T-helper 1 cell treated with Interleukin-12 subunit alpha and Interleukin-12 subunit beta and Interleukin-4 antibody, amounts not matched to agents 30 μg/mL and 1 μg/mL, for 36 hours (primary cell): ENCODE results near the gene MYH9.
"Not testable (repeated sequence)": the region's sequence is repeated elsewhere in the genome, so short reads cannot be mapped to it uniquely, and the experiment has no call there.

ENCODE experiments used
- H3K27ac Mint-ChIP-seq: one replicate; pipeline ENCODE4 v1.8.0; 2021; ENCODE audit warnings: mild to moderate bottlenecking, mixed read lengths
- H3K27me3 Mint-ChIP-seq: one replicate; pipeline ENCODE4 v1.8.0; 2021; ENCODE audit warnings: low read depth, mixed read lengths
- H3K36me3 Mint-ChIP-seq: one replicate; pipeline ENCODE4 v1.8.0; 2021; ENCODE audit warnings: low read depth, mixed read lengths
- H3K4me1 Mint-ChIP-seq: one replicate; pipeline ENCODE4 v1.8.0; 2021; ENCODE audit warnings: low read depth, mixed read lengths
- H3K4me3 Mint-ChIP-seq: one replicate; pipeline ENCODE4 v1.8.0; 2021; ENCODE audit warnings: mild to moderate bottlenecking, moderate library complexity, mixed read lengths
- H3K9me3 Mint-ChIP-seq: one replicate; pipeline ENCODE4 v1.8.0; 2021; ENCODE audit warnings: mixed read lengths

The MYH9 gene

DNA sequence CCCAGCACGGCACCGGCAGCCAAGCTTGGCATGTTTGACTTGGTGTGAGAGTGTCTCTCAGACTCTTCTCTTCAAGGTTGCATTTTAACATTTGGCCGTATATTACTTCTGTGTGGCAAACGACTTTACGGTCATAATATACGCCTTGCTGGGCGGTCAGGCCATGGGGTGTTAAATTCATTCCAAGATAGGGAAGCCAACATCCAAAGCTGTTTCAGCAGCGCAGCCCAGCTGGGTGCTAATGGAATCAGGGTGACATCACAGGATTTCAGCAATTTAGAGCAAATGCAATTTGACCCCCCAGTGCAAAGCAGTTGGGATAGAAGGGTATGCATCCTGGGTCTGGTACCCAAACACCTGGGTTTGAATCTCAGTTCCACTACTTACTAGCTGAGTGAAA lies 16.7 kb upstream of the MYH9 start:
- no peaks in the 10 kb centered on the region for H3K27me3 Mint-ChIP-seq
- peak overlapping the region; percentile 94 for H3K27ac Mint-ChIP-seq
- H3K36me3 Mint-ChIP-seq, result no peaks in the 10 kb centered on the region
- H3K9me3 Mint-ChIP-seq, result no peaks in the 10 kb centered on the region
- peaks cover 26% of the 10 kb centered on the region for H3K4me1 Mint-ChIP-seq
- H3K4me3 Mint-ChIP-seq, result no peak overlapping the region

DNA sequence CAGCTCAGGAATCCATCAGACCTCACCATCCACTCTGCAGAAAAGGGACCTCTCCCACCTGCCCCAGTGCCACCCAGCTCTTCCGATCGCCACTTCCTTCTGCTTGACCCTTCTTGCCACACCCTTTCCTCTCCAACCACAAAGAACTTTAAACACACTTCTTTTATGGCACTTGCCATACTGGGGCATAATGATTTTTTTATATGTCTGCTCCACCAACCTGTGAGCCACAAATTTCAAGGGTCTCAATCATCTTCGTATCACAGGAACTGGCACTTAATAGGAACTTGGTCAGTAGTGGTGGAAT lies 11.7 kb upstream of the MYH9 start:
- Mint-ChIP-seq H3K27me3 (no peaks in the 10 kb centered on the region), H3K4me1 (peaks cover 25% of the 10 kb centered on the region), H3K27ac (no peak overlapping the region), H3K36me3 (no peaks in the 10 kb centered on the region), H3K4me3 (no peak overlapping the region), H3K9me3 (no peaks in the 10 kb centered on the region)

DNA sequence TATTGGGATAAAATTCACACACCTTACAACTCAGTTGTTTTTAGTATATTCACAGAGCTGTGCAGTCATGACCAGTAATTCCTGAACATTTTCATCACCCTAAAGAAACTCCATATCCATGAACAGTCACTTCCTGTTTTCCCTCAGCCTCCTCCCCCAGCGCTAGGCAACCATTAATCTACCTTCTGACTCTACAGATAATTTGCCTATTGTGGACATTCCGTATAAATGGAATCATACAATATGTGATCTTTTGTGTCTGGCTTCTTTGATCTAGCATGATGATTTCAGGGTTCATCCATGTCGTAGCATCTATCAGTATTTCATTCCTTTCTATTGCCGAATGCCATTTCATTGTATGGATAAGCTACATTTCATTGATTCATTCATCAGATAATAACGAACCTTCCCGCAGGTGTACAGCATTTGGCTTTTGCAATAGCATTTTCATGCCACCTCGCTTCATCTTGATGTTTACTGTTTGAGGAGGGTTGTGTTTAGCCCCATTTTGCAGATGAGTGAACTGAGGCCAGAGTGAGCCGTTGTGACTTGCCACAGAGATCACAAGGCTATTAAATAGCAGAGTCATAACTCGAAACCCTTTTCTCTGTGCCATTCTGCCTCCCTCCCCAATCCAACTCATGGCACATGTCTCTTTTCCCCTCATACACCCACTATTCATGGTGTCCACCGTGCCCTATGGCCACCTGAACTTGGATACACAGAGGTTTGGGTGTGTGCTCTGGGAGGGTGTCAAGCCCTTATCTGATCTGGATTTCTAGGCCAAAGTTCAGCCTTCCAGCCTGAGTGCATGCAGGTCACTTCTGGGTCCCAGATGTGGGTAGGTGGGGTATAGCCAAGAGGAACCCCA lies 11.1 kb upstream of the MYH9 start:
- H3K27me3 Mint-ChIP-seq, result no peaks in the 10 kb centered on the region
- H3K4me1 Mint-ChIP-seq, result peaks cover 25% of the 10 kb centered on the region
- no peaks in the 10 kb centered on the region for H3K9me3 Mint-ChIP-seq
- no peak overlapping the region for H3K4me3 Mint-ChIP-seq
- peak overlapping the region; percentile 1 for H3K27ac Mint-ChIP-seq
- no peaks in the 10 kb centered on the region for H3K36me3 Mint-ChIP-seq

DNA sequence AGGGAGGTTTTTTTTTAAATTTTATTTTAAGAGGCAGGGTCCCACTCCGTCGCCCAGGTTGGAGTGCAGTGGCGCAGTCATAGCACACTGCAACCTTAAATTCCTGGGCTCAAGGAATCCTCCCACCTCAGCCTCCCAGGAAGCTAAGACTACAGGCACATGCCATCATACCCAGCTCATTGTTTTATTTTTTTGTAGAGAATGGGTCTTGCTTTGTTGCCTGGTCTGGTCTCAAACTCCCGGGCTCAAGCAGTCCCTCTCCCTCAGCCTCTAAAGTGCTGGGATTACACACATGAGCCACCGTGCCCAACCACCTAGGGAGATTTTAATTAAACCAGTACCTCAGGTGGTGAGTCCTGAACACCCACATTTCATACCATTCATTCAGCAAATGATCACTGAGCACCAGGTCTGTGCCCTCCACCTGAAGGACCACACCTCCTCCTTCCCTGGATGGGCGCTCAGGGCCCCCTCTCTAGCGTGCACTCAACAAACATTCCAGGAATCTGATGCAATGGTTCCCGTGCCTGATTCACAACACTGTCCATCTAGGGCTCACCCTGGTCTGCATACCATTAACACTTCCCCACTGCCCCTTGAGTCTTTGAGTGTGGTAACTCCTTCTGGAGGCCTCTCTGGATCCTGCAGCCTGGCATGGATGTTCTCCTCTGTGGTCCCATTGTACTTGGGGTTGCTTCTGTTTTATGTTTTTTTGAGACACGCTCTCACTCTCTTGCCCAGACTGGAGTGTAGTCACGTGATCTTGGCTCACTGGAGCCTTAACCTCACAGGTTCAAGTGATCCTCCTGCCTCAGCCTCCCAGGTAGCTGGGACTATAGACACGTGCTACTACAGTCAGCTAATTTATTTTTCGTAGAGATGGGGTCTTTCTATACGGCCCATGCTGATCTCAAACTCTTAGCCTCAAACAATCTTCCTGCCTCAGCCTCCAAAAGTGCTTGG lies 9.6 kb upstream of the MYH9 start:
- Mint-ChIP-seq H3K4me3 (no peak overlapping the region), H3K27ac (no peak overlapping the region), H3K36me3 (no peaks in the 10 kb centered on the region), H3K27me3 (no peaks in the 10 kb centered on the region), H3K4me1 (peaks cover 25% of the 10 kb centered on the region), H3K9me3 (no peaks in the 10 kb centered on the region)

DNA sequence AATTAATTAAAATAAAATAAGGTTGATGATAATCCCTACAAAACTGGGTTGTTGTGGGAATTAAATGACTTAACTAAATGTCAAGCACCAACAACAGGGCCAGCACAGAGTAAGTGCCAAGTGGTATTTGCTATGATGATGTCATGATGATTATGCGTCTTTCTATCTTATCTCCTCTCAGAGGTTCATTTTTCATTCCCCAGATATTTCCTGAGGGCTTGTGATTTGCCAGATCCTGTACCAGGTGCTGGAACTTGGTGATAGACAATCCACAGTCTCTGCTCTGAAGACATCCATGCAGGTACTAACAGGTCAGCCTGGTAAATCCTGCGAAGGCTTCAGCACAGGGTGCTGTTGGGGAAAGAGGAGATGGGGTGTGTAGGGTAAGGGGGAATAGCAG lies 8.1 kb upstream of the MYH9 start:
- Mint-ChIP-seq H3K27me3 (no peaks in the 10 kb centered on the region), H3K27ac (peak overlapping the region; percentile 31), H3K4me3 (no peak overlapping the region), H3K36me3 (no peaks in the 10 kb centered on the region), H3K9me3 (no peaks in the 10 kb centered on the region), H3K4me1 (peaks cover 27% of the 10 kb centered on the region)

DNA sequence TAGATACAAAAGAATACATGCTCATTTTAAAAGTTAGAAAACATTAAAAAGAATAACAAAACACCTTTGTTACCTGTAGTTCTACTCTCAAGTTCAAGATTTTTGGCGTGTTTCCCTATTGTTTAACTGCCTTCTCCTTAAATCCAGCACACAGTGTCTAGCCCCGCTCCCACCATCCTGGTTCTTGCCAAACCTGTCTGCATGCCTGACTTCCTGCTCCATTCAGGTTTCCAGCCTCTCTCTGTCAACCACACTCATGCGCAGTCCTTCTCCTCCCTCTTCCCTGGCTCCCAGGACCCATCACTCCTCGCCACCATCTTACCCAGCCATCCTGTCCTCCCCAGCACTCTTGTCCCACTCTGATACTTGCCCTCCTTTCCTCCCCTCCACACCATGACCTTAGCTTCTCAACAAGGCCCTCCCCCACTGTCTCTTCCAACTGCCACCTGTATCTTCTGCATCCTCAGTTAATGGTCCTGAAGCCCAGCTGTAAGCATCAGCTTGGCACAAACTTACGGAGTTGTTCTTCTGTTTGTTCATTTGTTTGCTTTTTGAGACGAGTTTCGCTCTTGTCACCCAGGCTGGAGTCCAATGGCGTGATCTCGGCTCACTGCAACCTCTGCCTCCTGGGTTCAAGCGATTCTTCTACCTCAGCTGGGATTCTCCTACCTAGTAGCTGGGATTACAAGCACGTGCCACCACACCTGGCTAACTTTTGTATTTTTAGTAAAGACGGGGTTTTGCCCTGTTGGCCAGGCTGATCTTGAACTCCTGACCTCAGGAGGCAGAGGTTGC lies 7.5 kb upstream of the MYH9 start:
- no peak overlapping the region for H3K4me3 Mint-ChIP-seq
- H3K27ac Mint-ChIP-seq, result no peak overlapping the region
- no peaks in the 10 kb centered on the region for H3K9me3 Mint-ChIP-seq
- no peaks in the 10 kb centered on the region for H3K36me3 Mint-ChIP-seq
- no peaks in the 10 kb centered on the region for H3K27me3 Mint-ChIP-seq
- H3K4me1 Mint-ChIP-seq, result peaks cover 29% of the 10 kb centered on the region

DNA sequence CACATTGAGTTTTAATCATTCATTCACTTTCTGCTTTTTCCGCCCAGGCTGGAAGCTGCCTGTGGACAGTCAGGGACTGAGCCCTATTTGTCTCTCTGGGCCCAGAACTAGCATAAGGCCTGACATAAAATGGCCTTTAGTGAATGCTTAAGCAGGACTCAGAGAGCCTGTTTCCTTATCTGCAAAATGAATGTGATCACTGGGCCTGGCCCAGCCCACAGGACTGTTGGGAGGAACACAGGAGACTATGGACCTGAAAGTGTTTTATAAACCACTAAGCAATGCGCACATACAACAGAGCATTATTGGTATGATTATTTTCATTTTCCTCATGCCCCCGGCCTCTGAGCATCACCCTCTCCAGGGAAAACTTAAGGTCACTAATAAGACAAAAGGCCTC lies 3.9 kb upstream of the MYH9 start:
- Mint-ChIP-seq H3K4me1 (peaks cover 19% of the 10 kb centered on the region), H3K27me3 (no peaks in the 10 kb centered on the region), H3K9me3 (no peaks in the 10 kb centered on the region), H3K36me3 (peaks cover under 1% of the 10 kb centered on the region), H3K27ac (peak overlapping the region; percentile 18), H3K4me3 (no peak overlapping the region)

DNA sequence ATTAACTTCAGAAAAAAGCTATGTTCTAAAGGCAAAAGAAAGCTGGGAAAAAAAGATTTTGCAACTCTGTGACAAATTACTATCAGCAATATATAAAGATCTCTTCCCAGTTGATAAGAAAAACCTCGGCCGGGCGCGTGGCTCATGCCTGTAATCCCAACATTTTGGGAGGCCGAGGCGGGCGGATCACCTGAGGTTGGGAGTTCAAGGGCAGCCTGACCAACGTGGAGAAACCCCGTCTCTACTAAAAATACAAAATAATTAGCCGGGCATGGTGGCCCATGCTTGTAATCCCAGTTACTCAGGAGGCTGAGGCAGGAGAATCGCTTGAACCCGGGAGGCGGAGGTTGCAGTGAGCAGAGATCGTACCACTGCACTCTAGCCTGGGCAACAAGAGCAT lies 1.4 kb upstream of the MYH9 start:
- H3K27ac Mint-ChIP-seq, H3K27me3 Mint-ChIP-seq, H3K9me3 Mint-ChIP-seq: not testable (repeated sequence)
- Mint-ChIP-seq H3K4me1 (peaks cover 31% of the 10 kb centered on the region), H3K36me3 (peaks cover 21% of the 10 kb centered on the region), H3K4me3 (peak overlapping the region; percentile 93)

DNA sequence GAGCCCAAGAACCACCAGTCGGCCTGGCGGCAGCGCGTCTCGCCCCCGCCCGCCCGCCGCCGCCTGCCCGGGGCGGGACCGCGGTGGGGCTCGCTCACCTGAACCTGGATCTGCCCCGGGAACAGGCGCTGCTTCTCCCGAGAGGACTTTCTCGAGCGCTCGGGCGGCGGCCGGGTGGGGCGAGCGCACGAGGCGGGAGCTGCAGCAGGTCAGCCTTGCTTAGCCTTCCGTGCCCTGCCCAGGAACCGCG lies 133 bp downstream of the MYH9 start:
- H3K4me1 Mint-ChIP-seq, result peaks cover 40% of the 10 kb centered on the region

DNA sequence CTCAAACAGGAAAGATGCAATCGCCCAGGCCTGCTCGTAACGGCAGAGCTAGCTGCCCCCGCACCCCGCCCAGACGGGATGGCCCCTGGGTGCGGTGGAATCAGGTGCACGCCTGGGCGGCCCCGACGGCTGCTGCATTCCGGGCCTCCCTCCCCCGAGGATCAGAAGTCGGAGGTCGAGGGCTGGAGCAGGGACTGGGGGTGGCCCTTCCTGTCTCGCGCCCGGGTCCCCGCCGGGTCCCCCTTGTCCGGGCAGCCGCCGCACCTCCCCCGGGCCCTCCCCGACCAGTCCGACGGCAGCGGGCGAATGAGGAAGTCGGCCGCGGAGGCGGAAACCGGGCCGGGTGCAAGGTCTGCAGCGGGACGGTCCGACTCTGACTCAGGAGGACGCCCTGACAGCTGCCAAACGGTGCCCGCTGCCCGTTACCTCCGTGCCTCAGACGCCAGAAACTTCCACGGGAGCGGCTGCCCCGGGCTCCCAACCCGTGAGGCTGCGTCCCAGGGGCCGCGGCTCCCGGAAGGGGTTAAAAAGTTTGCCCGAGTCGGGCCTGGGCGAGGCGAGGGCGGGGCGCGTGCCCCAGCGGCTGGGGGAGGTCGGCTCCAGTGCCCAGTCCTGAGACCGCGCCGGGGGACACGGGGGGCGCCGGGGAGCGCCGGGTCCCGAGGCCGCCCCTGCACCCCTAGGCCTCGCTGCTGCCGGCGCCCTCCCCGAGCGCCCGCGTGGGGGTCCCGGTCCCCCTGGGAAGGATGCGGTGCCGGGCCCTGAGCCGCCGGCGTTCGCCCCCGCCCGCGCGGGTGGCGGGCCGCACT lies 663 bp downstream of the MYH9 start:
- Mint-ChIP-seq H3K4me1 (peaks cover 40% of the 10 kb centered on the region), H3K36me3 (peaks cover 26% of the 10 kb centered on the region)

More for the DNA sequence above, 133 bp downstream of the MYH9 start:
- peaks cover 26% of the 10 kb centered on the region for H3K36me3 Mint-ChIP-seq
- peak overlapping the region; percentile 91 for H3K27ac Mint-ChIP-seq
- no peaks in the 10 kb centered on the region for H3K27me3 Mint-ChIP-seq
- H3K9me3 Mint-ChIP-seq, result no peaks in the 10 kb centered on the region
- H3K4me3 Mint-ChIP-seq, result peak overlapping the region; percentile 93

DNA sequence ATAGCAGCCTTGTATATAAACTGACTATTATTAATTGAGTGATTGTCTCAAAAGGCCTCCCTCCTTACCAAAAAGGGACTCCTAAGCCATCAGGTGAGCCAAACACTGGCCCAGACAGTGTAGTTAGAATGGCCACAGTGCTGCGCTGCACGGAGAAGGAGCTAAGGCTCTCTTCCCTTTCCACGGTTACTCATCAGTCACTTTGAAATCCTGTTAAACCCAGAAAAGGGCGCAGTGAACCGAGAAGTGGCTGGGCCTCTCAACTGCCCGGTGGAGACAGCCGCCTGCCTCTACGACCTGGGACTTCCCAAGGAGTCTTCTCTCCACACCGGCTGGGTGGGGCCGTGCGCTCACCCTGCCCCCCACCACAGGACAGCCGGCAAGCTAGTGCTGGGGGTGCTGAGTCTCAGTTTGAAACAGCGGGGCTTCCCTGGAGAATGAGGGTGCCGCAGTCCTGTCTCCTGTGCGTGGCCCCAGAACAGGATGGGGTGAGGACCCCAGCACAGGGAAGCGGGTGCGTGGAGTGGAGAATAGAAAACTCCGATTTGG lies 1.3 kb downstream of the MYH9 start:
- Mint-ChIP-seq H3K9me3 (no peaks in the 10 kb centered on the region), H3K27me3 (no peaks in the 10 kb centered on the region), H3K4me1 (peaks cover 44% of the 10 kb centered on the region), H3K27ac (peak overlapping the region; percentile 96), H3K36me3 (peaks cover 30% of the 10 kb centered on the region), H3K4me3 (peak overlapping the region; percentile 92)

More for the DNA sequence above, 663 bp downstream of the MYH9 start:
- Mint-ChIP-seq H3K4me3 (peak overlapping the region; percentile 92), H3K27ac (peak overlapping the region; percentile 96), H3K27me3 (no peaks in the 10 kb centered on the region), H3K9me3 (no peaks in the 10 kb centered on the region)

DNA sequence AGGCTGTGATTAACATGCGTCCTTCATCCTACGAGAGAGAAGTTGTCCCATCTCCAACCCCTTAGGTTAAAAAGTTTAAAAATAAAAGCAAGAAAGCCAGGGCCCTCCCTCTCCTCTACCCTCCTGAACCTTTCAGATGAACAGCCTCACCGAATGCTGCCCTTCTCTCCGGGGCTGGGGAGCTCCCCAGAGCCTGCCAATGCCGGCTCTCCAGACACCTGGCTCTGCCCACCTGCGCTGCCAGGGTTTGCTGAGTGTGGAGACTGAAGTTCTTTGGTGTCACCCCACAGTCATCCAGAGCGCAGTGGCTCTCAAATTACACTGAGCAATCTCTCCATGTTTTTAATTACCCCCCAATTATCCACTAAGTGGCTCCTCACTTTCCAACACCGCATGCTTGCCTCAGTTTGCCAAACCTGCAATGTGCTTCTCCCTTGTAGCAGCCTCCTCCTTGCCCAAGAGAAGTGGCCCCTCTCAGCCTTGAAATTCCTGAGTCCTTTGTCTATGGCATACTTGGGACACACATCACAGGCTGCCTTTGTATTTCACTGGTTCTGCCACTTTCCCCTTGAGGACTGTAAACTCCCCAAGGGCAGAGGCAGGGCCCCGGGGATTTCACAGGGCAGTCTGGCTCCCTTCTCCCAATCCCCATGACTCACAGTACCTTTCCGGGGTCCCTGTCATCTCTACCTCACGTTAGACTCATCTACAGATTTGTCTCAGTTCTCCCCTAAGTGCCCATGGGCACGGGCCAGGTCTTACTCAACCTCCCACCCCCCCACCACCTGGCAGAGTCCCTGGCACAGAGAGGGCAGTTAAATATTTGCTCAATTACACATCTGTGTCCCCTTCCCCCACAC lies 2.0 kb downstream of the MYH9 start:
- peaks cover 30% of the 10 kb centered on the region for H3K36me3 Mint-ChIP-seq
- no peaks in the 10 kb centered on the region for H3K27me3 Mint-ChIP-seq
- peaks cover 49% of the 10 kb centered on the region for H3K4me1 Mint-ChIP-seq
- H3K4me3 Mint-ChIP-seq, result peak overlapping the region; percentile 92
- H3K9me3 Mint-ChIP-seq, result no peaks in the 10 kb centered on the region
- peak overlapping the region; percentile 96 for H3K27ac Mint-ChIP-seq
